ENCODE results near the gene DCAF10. TPM values are rescaled to one million over a fixed set of nuclear protein-coding genes. Genes with fewer than 3 reads are reported as not detected.

DCAF10 gene
- total and polyA plus RNA-seq, 2 of the 13 experiments (the other 11 are each of a cell fraction or from before 2014, with no cell fraction given) = 9.2 to 20.3 TPM

GRCh38 chr9:37820142-37820541 is 19.5 kb downstream of the DCAF10 start:
- ChIA-PET CTCF (ENCODE audit: low intra/inter-chr PET ratio, low total read pairs) (no interaction called here), POLR2A (no interaction called here)
- Histone ChIP-seq H3K27me3 (ENCODE audit: control insufficient read depth in 1 of 2, insufficient read depth in 2 of 2, low read length in 2 of 2) (no peaks in the 10 kb centered on the region), H3K79me2 (ENCODE audit: insufficient read depth, low read length) (no peaks in the 10 kb centered on the region), H3K4me3 (replicated peaks in 1 of 3; ENCODE audit: insufficient read depth in 1 of 3, low read depth in 2 of 3, low read length in 3 of 3) (no peak overlapping the region), H3K27ac (ENCODE audit: extremely low read length, insufficient read depth, low read length) (no peak overlapping the region), H3K4me1 (ENCODE audit: insufficient read depth, low read length) (no peaks in the 10 kb centered on the region), H3K36me3 (replicated peaks in 1 of 2; ENCODE audit: control insufficient read depth in 1 of 2, insufficient read depth in 2 of 2, low read length in 2 of 2) (peaks cover 6 to 23% of the 10 kb centered on the region in 2 experiments; a peak in 4 of 5 replicates), H4K20me1 (ENCODE audit: insufficient read depth, low read length) (no peaks in the 10 kb centered on the region), H3K9me3 (ENCODE audit: low read length) (no peaks in the 10 kb centered on the region), H3K9ac (ENCODE audit: insufficient read depth, low read depth, low read length) (no peak overlapping the region), H2AFZ (ENCODE audit: low read length) (no peak overlapping the region), H3K4me2 (ENCODE audit: low read depth, low read length) (no peak overlapping the region)
- in situ Hi-C loops (cut with HindIII; ENCODE audit: extremely low pct_ligation_motif_present, low pct_unique_long_range_greater_than_20kb) (no loop called here), intact Hi-C loops (cut with micrococcal nuclease; ENCODE audit: unreplicated experiment) (no loop called here)
- ATAC-seq (no peak), DNase-seq (ENCODE audit: low spot score) (no peak), FAIRE-seq (no peak)
- 98% methylated on average over 5 of the region's 5 CpGs for WGBS (ENCODE audit: low lambda C conversion rate)
- no TSS peak for BruUV-seq (replicated peaks)
- TF ChIP-seq NFE2L1 (CRISPR knock-in tag; IDR thresholded peaks at IDR 0.05; ENCODE audit: borderline replicate concordance) (no peak), NBN (conservative IDR thresholded peaks at IDR 0.05) (no peak), ZNF558 (CRISPR knock-in tag; IDR thresholded peaks at IDR 0.05; ENCODE audit: borderline replicate concordance) (no peak), ZNF251 (CRISPR knock-in tag; IDR thresholded peaks at IDR 0.05) (no peak), TAF15 (IDR thresholded peaks at IDR 0.05; ENCODE audit: low read depth, low read length, poor library complexity, severe bottlenecking) (no peak), FOXK2 (IDR thresholded peaks at IDR 0.05) (no peak), HMG20B (CRISPR knock-in tag; conservative IDR thresholded peaks at IDR 0.05) (no peak), ZNF101 (CRISPR knock-in tag; IDR thresholded peaks at IDR 0.05; ENCODE audit: borderline replicate concordance, low read depth) (no peak), SRSF9 (IDR thresholded peaks at IDR 0.05; ENCODE audit: borderline replicate concordance, insufficient read depth, low read depth, low read length, poor library complexity, severe bottlenecking) (no peak), ZNF691 (CRISPR knock-in tag; IDR thresholded peaks at IDR 0.05; ENCODE audit: borderline replicate concordance, low read depth) (no peak), ZSCAN29 (CRISPR knock-in tag; conservative IDR thresholded peaks at IDR 0.05) (no peak), HMGXB3 (CRISPR knock-in tag; IDR thresholded peaks at IDR 0.05; ENCODE audit: borderline replicate concordance) (no peak), MAX (IDR thresholded peaks at IDR 0.05) (no peak)
- TF ChIP-seq, protein P1, sequence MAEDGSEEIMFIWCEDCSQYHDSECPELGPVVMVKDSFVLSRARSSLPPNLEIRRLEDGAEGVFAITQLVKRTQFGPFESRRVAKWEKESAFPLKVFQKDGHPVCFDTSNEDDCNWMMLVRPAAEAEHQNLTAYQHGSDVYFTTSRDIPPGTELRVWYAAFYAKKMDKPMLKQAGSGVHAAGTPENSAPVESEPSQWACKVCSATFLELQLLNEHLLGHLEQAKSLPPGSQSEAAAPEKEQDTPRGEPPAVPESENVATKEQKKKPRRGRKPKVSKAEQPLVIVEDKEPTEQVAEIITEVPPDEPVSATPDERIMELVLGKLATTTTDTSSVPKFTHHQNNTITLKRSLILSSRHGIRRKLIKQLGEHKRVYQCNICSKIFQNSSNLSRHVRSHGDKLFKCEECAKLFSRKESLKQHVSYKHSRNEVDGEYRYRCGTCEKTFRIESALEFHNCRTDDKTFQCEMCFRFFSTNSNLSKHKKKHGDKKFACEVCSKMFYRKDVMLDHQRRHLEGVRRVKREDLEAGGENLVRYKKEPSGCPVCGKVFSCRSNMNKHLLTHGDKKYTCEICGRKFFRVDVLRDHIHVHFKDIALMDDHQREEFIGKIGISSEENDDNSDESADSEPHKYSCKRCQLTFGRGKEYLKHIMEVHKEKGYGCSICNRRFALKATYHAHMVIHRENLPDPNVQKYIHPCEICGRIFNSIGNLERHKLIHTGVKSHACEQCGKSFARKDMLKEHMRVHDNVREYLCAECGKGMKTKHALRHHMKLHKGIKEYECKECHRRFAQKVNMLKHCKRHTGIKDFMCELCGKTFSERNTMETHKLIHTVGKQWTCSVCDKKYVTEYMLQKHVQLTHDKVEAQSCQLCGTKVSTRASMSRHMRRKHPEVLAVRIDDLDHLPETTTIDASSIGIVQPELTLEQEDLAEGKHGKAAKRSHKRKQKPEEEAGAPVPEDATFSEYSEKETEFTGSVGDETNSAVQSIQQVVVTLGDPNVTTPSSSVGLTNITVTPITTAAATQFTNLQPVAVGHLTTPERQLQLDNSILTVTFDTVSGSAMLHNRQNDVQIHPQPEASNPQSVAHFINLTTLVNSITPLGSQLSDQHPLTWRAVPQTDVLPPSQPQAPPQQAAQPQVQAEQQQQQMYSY (CRISPR knock-in tag; IDR thresholded peaks at IDR 0.05) = no peak

Measured in HepG2 (cell line).